HL-60 (cell line): Measurements from ENCODE around the gene CLSTN2.

Experiments used
- DNase-seq, 2 experiments: peaks; one replicate each; pipeline ENCODE4 v3.0.0-alpha.2; 2010 to 2020; ENCODE audit warnings: low read depth in 1 of 2, low spot score in 1 of 2
- H3K27ac ChIP-seq: fragments of 250-450 bp; sonication (Bioruptor Pico); replicated peaks from 2 replicates; pipeline ENCODE4 v1.5.1; 2020; ENCODE audit warnings: mild to moderate bottlenecking, moderate library complexity
- H3K27me3 ChIP-seq: fragments of 250-450 bp; sonication (Bioruptor Pico); 2 replicates; pipeline ENCODE4 v1.5.1; 2021; ENCODE audit warnings: mild to moderate bottlenecking, moderate library complexity; ENCODE audit not compliant: insufficient read depth, poor library complexity, severe bottlenecking
- H3K4me3 ChIP-seq: replicated peaks from 2 replicates; pipeline ENCODE4 v1.5.1; 2011; ENCODE audit warnings: mild to moderate bottlenecking, control low read depth, low read length; ENCODE audit not compliant: insufficient read depth
- CTCF ChIP-seq: IDR thresholded peaks from one replicate; pipeline ENCODE4 v1.5.1; 2011; ENCODE audit warnings: low read length, control low read depth, inconsistent platforms; ENCODE audit not compliant: insufficient read depth
- GABPA ChIP-seq: IDR thresholded peaks from 2 replicates; pipeline ENCODE4 v1.6.1; 2012; ENCODE audit warnings: low read depth
- POLR2AphosphoS5 ChIP-seq: IDR thresholded peaks from 2 replicates; pipeline ENCODE4 v1.6.1; 2012; ENCODE audit warnings: low read depth
- REST ChIP-seq: IDR thresholded peaks from 2 replicates; pipeline ENCODE4 v1.6.1; 2012; ENCODE audit warnings: low read depth; ENCODE audit not compliant: insufficient replicate concordance
- SPI1 ChIP-seq: IDR thresholded peaks from 2 replicates; pipeline ENCODE4 v1.6.1; 2012; ENCODE audit warnings: low read depth, mild to moderate bottlenecking, borderline replicate concordance

CLSTN2 gene

DNA sequence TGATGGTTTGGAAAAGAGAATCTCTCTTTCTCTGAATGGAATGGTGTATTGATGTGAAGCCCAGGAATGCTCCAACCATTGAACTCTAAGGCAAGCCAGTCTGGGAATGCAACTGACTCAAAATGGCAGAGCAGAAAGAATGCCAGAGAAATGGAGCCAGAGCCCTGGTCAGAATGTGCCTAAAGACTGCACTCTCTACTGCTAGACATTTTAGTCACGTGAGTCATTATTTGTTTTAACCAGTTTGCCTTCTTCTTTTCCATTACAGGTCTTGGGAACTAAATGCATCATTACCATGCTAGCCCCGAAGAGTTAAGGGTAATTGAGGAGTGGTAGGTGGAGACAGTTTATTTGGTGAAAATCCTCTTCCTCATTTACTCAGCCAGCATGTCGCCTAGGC is 675.6 kb downstream of the CLSTN2 start:
- TF ChIP-seq SPI1 (no peak), REST (no peak), POLR2AphosphoS5 (no peak), CTCF (no peak), GABPA (no peak)
- Histone ChIP-seq H3K4me3 (no peak overlapping the region), H3K27me3 (peaks cover 2% of the 10 kb centered on the region), H3K27ac (no peak overlapping the region)
- no peak for DNase-seq

GRCh38 chr3:140614001-140614400 is 679.0 kb downstream of the CLSTN2 start:
- peaks cover 2% of the 10 kb centered on the region for H3K27me3 ChIP-seq
- DNase-seq, result no peak
- TF ChIP-seq SPI1 (no peak), POLR2AphosphoS5 (no peak), GABPA (no peak), CTCF (no peak), REST (no peak)
- H3K4me3 ChIP-seq, result no peak overlapping the region
- no peak overlapping the region for H3K27ac ChIP-seq

- no peak for DNase-seq
- TF ChIP-seq SPI1 (no peak), GABPA (no peak), REST (no peak)
- H3K27me3 ChIP-seq, result no peaks in the 10 kb centered on the region
- H3K4me3 ChIP-seq, result no peak overlapping the region
- no peak overlapping the region for H3K27ac ChIP-seq
These were observed 682.1 kb downstream of the CLSTN2 start for GRCh38 chr3:140617135-140617534.

GRCh38 chr3:140626856-140627255 is 691.9 kb downstream of the CLSTN2 start:
- DNase-seq, result no peak
- Histone ChIP-seq H3K27me3 (no peaks in the 10 kb centered on the region), H3K27ac (no peak overlapping the region), H3K4me3 (no peak overlapping the region)
- TF ChIP-seq CTCF (no peak), SPI1 (no peak)
